A673 (cell line): Measurements from ENCODE around the gene PPM1K. TPM values are rescaled to one million over a fixed set of nuclear protein-coding genes. Genes with fewer than 3 reads are reported as not detected.

ENCODE experiments used
- BruUV-seq: library from RNA; stranded (reverse); fragments of 400-500 nt; replicated peaks from 2 replicates; lab custom pipeline; 2021; lab: Mats Ljungman, UMichigan
- CTCF ChIA-PET: fragments of 300-600 bp; sonication (Branson Sonifier 250); formaldehyde crosslinking; loops from one replicate; lab custom pipeline; 2022; ENCODE audit warnings: antibody characterized with exemption; lab: Charles Lee
- POLR2A ChIA-PET: fragments of 300-600 bp; sonication (Branson Sonifier 250); formaldehyde crosslinking; loops from one replicate; lab custom pipeline; 2022; ENCODE audit warnings: antibody characterized with exemption; ENCODE audit not compliant: low non-redundant PET; lab: Charles Lee
- DNase-seq: peaks from one replicate; pipeline ENCODE4 v3.0.0-alpha.2; 2015; ENCODE audit warnings: low spot score
- H3K27ac ChIP-seq: fragments of 200-600 bp; sonication (generic); 2 replicates; pipeline ENCODE4 v1.5.1; 2016; ENCODE audit warnings: mixed run types, low read depth, mild to moderate bottlenecking, mixed read lengths, antibody characterized with exemption, low read length; ENCODE audit not compliant: poor library complexity, severe bottlenecking
- H3K27me3 ChIP-seq: fragments of 200-600 bp; sonication (generic); replicated peaks from 2 replicates; pipeline ENCODE4 v1.6.1; 2017; ENCODE audit warnings: mixed run types, low read depth, mild to moderate bottlenecking, mixed read lengths, antibody characterized with exemption, low read length; ENCODE audit not compliant: insufficient read depth, poor library complexity
- H3K36me3 ChIP-seq: fragments of 200-600 bp; sonication (generic); 2 replicates; pipeline ENCODE4 v1.6.1; 2016; ENCODE audit warnings: mixed run types, mild to moderate bottlenecking, mixed read lengths, antibody characterized with exemption, low read length; ENCODE audit not compliant: insufficient read depth, poor library complexity, severe bottlenecking
- H3K4me1 ChIP-seq: fragments of 200-600 bp; sonication (generic); 2 replicates; pipeline ENCODE4 v1.6.1; 2017; ENCODE audit warnings: mixed run types, mild to moderate bottlenecking, mixed read lengths, antibody characterized with exemption, low read length; ENCODE audit not compliant: insufficient read depth, poor library complexity, severe bottlenecking
- H3K4me3 ChIP-seq: fragments of 200-600 bp; sonication (generic); 2 replicates; pipeline ENCODE4 v1.5.1; 2016; ENCODE audit warnings: low read depth, mixed run types, mild to moderate bottlenecking, mixed read lengths, low read length; ENCODE audit not compliant: poor library complexity, severe bottlenecking
- H3K9me3 ChIP-seq: fragments of 200-600 bp; sonication (generic); 2 replicates; pipeline ENCODE4 v1.6.1; 2016; ENCODE audit warnings: mixed run types, low read depth, mild to moderate bottlenecking, mixed read lengths, antibody characterized with exemption, low read length; ENCODE audit not compliant: poor library complexity, severe bottlenecking
- EZH2 ChIP-seq: fragments of 200-600 bp; sonication (generic); IDR thresholded peaks from 2 replicates; pipeline ENCODE4 v1.6.1; 2017; ENCODE audit warnings: borderline replicate concordance, low read depth, mild to moderate bottlenecking, mixed read lengths, antibody characterized with exemption, low read length; ENCODE audit not compliant: poor library complexity, severe bottlenecking
- intact Hi-C: fragments of 100-400 bp; cut with micrococcal nuclease; formaldehyde crosslinking; loops from one replicate; pipeline ENCODE4 v1.10.0; 2022; ENCODE audit not compliant: unreplicated experiment
- total RNA-seq: library from RNA; stranded (reverse); gene quantifications from 2 replicates; pipeline ENCODE4 v1.2.3, GENCODE V29; 2021
- TF ChIP-seq, protein P1 (sequence below): fragments of 300-800, 200-600 bp; sonication (generic); conservative IDR thresholded peaks from 2 replicates; pipeline ENCODE4 v1.5.1; 2017; ENCODE audit warnings: low read depth, mild to moderate bottlenecking, antibody characterized with exemption, low read length, moderate library complexity, mixed read lengths

The PPM1K gene
- total RNA-seq, 1 experiment from 2014 or later = 2.7 TPM

DNA sequence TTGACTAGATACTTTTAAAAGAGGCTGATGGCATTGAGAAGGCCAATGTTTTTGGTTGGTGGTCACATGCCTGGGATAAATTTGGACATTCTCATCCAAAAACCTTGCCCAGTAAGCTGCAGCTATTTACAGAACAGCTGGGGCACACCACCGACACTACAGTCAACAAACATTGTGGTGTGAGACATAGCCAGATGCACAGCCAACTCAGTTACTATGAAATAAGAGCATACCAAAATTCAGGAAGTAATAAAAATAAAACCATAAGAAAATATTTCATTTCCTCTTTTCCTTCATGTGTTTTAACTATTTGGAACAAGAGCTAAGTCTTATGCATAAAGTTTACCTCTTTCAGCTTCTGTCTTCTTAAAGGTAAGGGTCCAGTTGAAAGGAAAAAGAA, 8.8 kb downstream of the PPM1K start:
- Histone ChIP-seq H3K27ac (no peak overlapping the region), H3K9me3 (no peaks in the 10 kb centered on the region), H3K4me3 (no peak overlapping the region), H3K27me3 (no peaks in the 10 kb centered on the region), H3K4me1 (no peaks in the 10 kb centered on the region), H3K36me3 (no peaks in the 10 kb centered on the region)
- POLR2A ChIA-PET = no interaction called here
- DNase-seq = no peak
- intact Hi-C loops = no loop called here
- TF ChIP-seq, protein P1, sequence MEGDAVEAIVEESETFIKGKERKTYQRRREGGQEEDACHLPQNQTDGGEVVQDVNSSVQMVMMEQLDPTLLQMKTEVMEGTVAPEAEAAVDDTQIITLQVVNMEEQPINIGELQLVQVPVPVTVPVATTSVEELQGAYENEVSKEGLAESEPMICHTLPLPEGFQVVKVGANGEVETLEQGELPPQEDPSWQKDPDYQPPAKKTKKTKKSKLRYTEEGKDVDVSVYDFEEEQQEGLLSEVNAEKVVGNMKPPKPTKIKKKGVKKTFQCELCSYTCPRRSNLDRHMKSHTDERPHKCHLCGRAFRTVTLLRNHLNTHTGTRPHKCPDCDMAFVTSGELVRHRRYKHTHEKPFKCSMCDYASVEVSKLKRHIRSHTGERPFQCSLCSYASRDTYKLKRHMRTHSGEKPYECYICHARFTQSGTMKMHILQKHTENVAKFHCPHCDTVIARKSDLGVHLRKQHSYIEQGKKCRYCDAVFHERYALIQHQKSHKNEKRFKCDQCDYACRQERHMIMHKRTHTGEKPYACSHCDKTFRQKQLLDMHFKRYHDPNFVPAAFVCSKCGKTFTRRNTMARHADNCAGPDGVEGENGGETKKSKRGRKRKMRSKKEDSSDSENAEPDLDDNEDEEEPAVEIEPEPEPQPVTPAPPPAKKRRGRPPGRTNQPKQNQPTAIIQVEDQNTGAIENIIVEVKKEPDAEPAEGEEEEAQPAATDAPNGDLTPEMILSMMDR = no peak
- no peak for TF ChIP-seq EZH2
- CTCF ChIA-PET = no interaction called here
- BruUV-seq = no TSS peak

DNA sequence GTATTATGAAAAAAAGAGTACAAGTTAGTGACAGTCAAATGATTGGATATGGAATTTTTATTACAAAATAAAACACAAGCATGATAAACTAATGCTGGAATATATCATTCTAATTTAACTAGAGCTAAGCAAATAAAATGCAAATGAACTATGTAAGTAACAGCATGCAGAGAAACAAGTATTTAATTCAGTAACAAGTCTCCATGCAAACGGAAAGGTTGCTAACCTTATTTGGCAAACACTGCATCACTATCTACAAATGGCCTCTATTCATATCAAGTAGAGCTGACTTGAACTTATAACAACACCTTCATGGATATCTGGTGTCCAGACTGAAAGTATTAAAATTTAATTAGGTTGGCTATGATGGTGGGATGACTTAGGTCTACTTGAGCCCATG, 15.4 kb downstream of the PPM1K start:
- H3K27me3 ChIP-seq = no peaks in the 10 kb centered on the region
- H3K27ac ChIP-seq = no peak overlapping the region
- no peak for DNase-seq
- ChIA-PET CTCF (no interaction called here), POLR2A (no interaction called here)
- no peaks in the 10 kb centered on the region for H3K9me3 ChIP-seq
- intact Hi-C loops = no loop called here
- no peaks in the 10 kb centered on the region for H3K4me1 ChIP-seq
- H3K36me3 ChIP-seq = no peaks in the 10 kb centered on the region
- TF ChIP-seq, protein P1 = no peak
- TF ChIP-seq EZH2 = no peak
- no peak overlapping the region for H3K4me3 ChIP-seq
- no TSS peak for BruUV-seq

DNA sequence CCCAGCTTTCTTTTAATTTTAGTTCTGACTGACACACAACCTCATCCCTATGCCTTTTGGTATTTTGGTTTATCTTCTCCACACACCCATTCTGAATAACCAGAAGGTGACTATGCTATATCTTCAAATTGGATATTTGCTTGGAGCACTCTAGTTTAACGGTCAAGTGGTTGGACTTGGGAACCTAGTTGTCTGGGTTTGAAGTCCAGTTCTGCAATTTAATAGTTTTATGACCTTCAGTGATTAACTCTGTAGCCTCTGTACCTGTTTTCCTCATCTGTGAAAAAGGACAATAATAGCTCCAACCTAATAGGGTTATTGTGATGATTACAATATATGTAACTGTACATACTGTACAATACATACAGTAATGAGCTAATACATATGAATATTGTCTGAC, 20.0 kb downstream of the PPM1K start:
- Histone ChIP-seq H3K27ac (no peak overlapping the region), H3K9me3 (no peaks in the 10 kb centered on the region), H3K27me3 (no peaks in the 10 kb centered on the region), H3K4me1 (no peaks in the 10 kb centered on the region), H3K36me3 (no peaks in the 10 kb centered on the region), H3K4me3 (no peak overlapping the region)
- intact Hi-C loops = no loop called here
- TF ChIP-seq EZH2 = no peak
- TF ChIP-seq, protein P1 = no peak
- ChIA-PET POLR2A (no interaction called here), CTCF (no interaction called here)
- no TSS peak for BruUV-seq
- DNase-seq = no peak
